HepG2 (cell line): Measurements from ENCODE around the gene HDHD3. TPM values are rescaled to one million over a fixed set of nuclear protein-coding genes. Genes with fewer than 3 reads are reported as not detected.

Source experiments
- CBFB ChIP-seq: sonication (generic); formaldehyde crosslinking; IDR thresholded peaks from 2 replicates; pipeline ENCODE4 v1.4.0; 2020; ENCODE audit warnings: missing genetic modification reagents
- DRAP1 ChIP-seq: IDR thresholded peaks from 2 replicates; pipeline ENCODE4 v1.6.1; 2016; ENCODE audit warnings: missing genetic modification reagents, missing compliant biosample characterization
- ETV6 ChIP-seq: sonication (generic); formaldehyde crosslinking; conservative IDR thresholded peaks from 2 replicates; pipeline ENCODE4 v1.4.0; 2020; ENCODE audit warnings: missing genetic modification reagents
- FOXK2 ChIP-seq: fragments of 450-650 bp; IDR thresholded peaks from 2 replicates; pipeline ENCODE4 v1.6.1; 2016
- HDAC1 ChIP-seq: sonication (generic); formaldehyde crosslinking; IDR thresholded peaks from 2 replicates; pipeline ENCODE4 v1.5.1; 2020; ENCODE audit warnings: mild to moderate bottlenecking, missing genetic modification reagents
- KDM4B ChIP-seq: sonication (generic); formaldehyde crosslinking; IDR thresholded peaks from 2 replicates; pipeline ENCODE4 v1.4.0; 2020; ENCODE audit warnings: missing genetic modification reagents
- NR2F1 ChIP-seq, 2 experiments: fragments of 450-650 bp in 1 of 2; formaldehyde crosslinking in 1 of 2; IDR thresholded peaks; 2 replicates each; pipeline versions ENCODE4 v1.5.0 to v1.6.1; 2016 to 2020; ENCODE audit warnings: mild to moderate bottlenecking in 1 of 2, missing compliant biosample characterization in 1 of 2, missing genetic modification reagents in 1 of 2, moderate library complexity in 1 of 2
- PHF5A ChIP-seq: IDR thresholded peaks from one replicate; pipeline ENCODE4 v1.6.1; 2018; ENCODE audit warnings: low read depth, missing genetic modification reagents; ENCODE audit not compliant: unreplicated experiment
- PREB ChIP-seq: sonication (generic); formaldehyde crosslinking; IDR thresholded peaks from 2 replicates; pipeline ENCODE4 v1.4.0; 2020; ENCODE audit warnings: missing genetic modification reagents
- RERE ChIP-seq: IDR thresholded peaks from 2 replicates; pipeline ENCODE4 v1.6.1; 2016; ENCODE audit warnings: low read depth, missing genetic modification reagents, missing compliant biosample characterization
- SMARCC2 ChIP-seq: fragments of 450-650 bp; IDR thresholded peaks from 2 replicates; pipeline ENCODE4 v1.6.1; 2017; ENCODE audit warnings: antibody characterized with exemption, mild to moderate bottlenecking
- SOX5 ChIP-seq: IDR thresholded peaks from 2 replicates; pipeline ENCODE4 v1.6.1; 2016; ENCODE audit warnings: borderline replicate concordance
- THAP11 ChIP-seq: IDR thresholded peaks from 2 replicates; pipeline ENCODE4 v1.6.1; 2016; ENCODE audit warnings: missing biosample characterization, missing genetic modification reagents
- THRA ChIP-seq: sonication (generic); formaldehyde crosslinking; IDR thresholded peaks from 2 replicates; pipeline ENCODE4 v1.4.0; 2020; ENCODE audit warnings: missing genetic modification reagents, borderline replicate concordance
- TOPORS ChIP-seq: sonication (generic); formaldehyde crosslinking; IDR thresholded peaks from 2 replicates; pipeline ENCODE4 v1.8.0; 2023; ENCODE audit warnings: mild to moderate bottlenecking, missing genetic modification reagents
- U2AF2 ChIP-seq: fragments of 200-400 bp; formaldehyde crosslinking; IDR thresholded peaks from 2 replicates; pipeline ENCODE4 v1.6.1; 2017; ENCODE audit warnings: low read depth, mild to moderate bottlenecking, low read length
- ZNF124 ChIP-seq: sonication (generic); formaldehyde crosslinking; IDR thresholded peaks from 2 replicates; pipeline ENCODE4 v1.4.0; 2020; ENCODE audit warnings: missing genetic modification reagents
- ZNF292 ChIP-seq: sonication (generic); formaldehyde crosslinking; IDR thresholded peaks from 2 replicates; pipeline ENCODE4 v1.8.1; 2022; ENCODE audit warnings: mild to moderate bottlenecking, low read depth, missing genetic modification reagents, borderline replicate concordance
- ZNF44 ChIP-seq: sonication (generic); formaldehyde crosslinking; IDR thresholded peaks from 2 replicates; pipeline ENCODE4 v1.5.1; 2020; ENCODE audit warnings: mild to moderate bottlenecking, missing genetic modification reagents
- ZNF567 ChIP-seq: sonication (generic); formaldehyde crosslinking; IDR thresholded peaks from 2 replicates; pipeline ENCODE4 v1.8.1; 2023; ENCODE audit warnings: mild to moderate bottlenecking, missing genetic modification reagents, borderline replicate concordance
- ZNF713 ChIP-seq: sonication (generic); formaldehyde crosslinking; IDR thresholded peaks from 2 replicates; pipeline ENCODE4 v1.4.0; 2020; ENCODE audit warnings: mild to moderate bottlenecking, missing genetic modification reagents
- ZNF878 ChIP-seq: sonication (generic); formaldehyde crosslinking; IDR thresholded peaks from 2 replicates; pipeline ENCODE4 v1.8.1; 2023; ENCODE audit warnings: mild to moderate bottlenecking, missing genetic modification reagents, moderate library complexity
- polyA plus RNA-seq, 8 experiments: library from polyadenylated mRNA; depleted of rRNA in 3 of 8; stranded (reverse) in 7 of 8; unstranded in 1 of 8; fragments of >200 nt; fragmentation: Illumina TruSeq in 4 of 8; extraction: Trizol in 4 of 8; gene quantifications; 2 replicates each; pipeline versions ENCODE4 v1.2.1 to v1.2.3, GENCODE V29; 2011 to 2016; ENCODE audit warnings: low read depth in 4 of 8, missing spikeins in 1 of 8, mixed read lengths in 1 of 8; ENCODE audit not compliant: insufficient read depth in 1 of 8
- total RNA-seq, 5 experiments: library from RNA; depleted of rRNA; stranded (reverse); fragments of >200 nt; fragmentation: Illumina TruSeq; extraction: Trizol; gene quantifications; 2 replicates each; pipeline ENCODE4 v1.2.3, GENCODE V29; 2016; ENCODE audit warnings: low read depth in 1 of 5

The HDHD3 gene
- total and polyA plus RNA-seq, 2 of the 13 experiments (the other 11 are each of a cell fraction or from before 2014, with no cell fraction given): 23.1 to 38.5 TPM

GRCh38 chr9:113376634-113377567 lies at the start of gene HDHD3 (continued):
- TF ChIP-seq PREB: no peak
- TF ChIP-seq NR2F1 (CRISPR knock-in tag; IDR thresholded peaks at IDR 0.05): no peak
- peak; percentile 76 for TF ChIP-seq DRAP1 (CRISPR knock-in tag)
- no peak for TF ChIP-seq ZNF44 (CRISPR knock-in tag)
- peak; percentile 43; the same call in 1 of the 2 replicates for TF ChIP-seq THAP11 (CRISPR knock-in tag)
- TF ChIP-seq ZNF878 (CRISPR knock-in tag): peak; percentile 44; the same call in 1 of the 2 replicates
- no peak for TF ChIP-seq U2AF2
- no peak for TF ChIP-seq ZNF124 (CRISPR knock-in tag)
- TF ChIP-seq RERE (CRISPR knock-in tag): no peak
- peak; percentile 42; the same call in 1 of the 2 replicates for TF ChIP-seq THRA (CRISPR knock-in tag)
- peak; percentile 45; the same call in 1 of the 2 replicates for TF ChIP-seq CBFB (CRISPR knock-in tag)
- TF ChIP-seq FOXK2: no peak
- TF ChIP-seq ETV6 (CRISPR knock-in tag): peak; percentile 61; the same call in 1 of the 2 replicates
- no peak for TF ChIP-seq SMARCC2
- TF ChIP-seq HDAC1: peak; percentile 76
- TF ChIP-seq SOX5 (CRISPR knock-in tag): no peak
- peak; percentile 50; the same call in 1 of the 2 replicates for TF ChIP-seq TOPORS (CRISPR knock-in tag)
- peak; percentile 95 for TF ChIP-seq ZNF713
- TF ChIP-seq KDM4B (CRISPR knock-in tag): 0 out of 2 replicates have a peak, but pooled peaks have one; percentile 56
- peak; percentile 25; the same call in 1 of the 2 replicates for TF ChIP-seq ZNF292 (CRISPR knock-in tag)
- 0 out of 2 replicates have a peak, but pooled peaks have one; percentile 52 for TF ChIP-seq ZNF567 (CRISPR knock-in tag)
- TF ChIP-seq PHF5A (CRISPR knock-in tag): peak; percentile 36
